HCT116 (cell line): ENCODE data around the gene DHCR24.

Source experiments
- CEBPB ChIP-seq: IDR thresholded peaks from 2 replicates; pipeline ENCODE4 v1.6.1; 2012; ENCODE audit warnings: low read depth
- CTCF ChIP-seq, 3 experiments: fragments of 200-600 bp in 1 of 3; sonication (generic) in 1 of 3; IDR thresholded peaks in 2 of 3; conservative IDR thresholded peaks in 1 of 3; 2 replicates each; pipeline ENCODE4 v1.5.1; 2012 to 2017; ENCODE audit warnings: low read depth in 2 of 3, low read length in 2 of 3, antibody characterized with exemption in 1 of 3, borderline replicate concordance in 1 of 3, control low read depth in 1 of 3, mild to moderate bottlenecking in 1 of 3, mixed read lengths in 1 of 3, mixed run types in 1 of 3, moderate library complexity in 1 of 3; ENCODE audit not compliant: insufficient read depth in 1 of 3
- EGR1 ChIP-seq: IDR thresholded peaks from 2 replicates; pipeline ENCODE4 v1.6.1; 2012; ENCODE audit warnings: low read depth
- ELF1 ChIP-seq: IDR thresholded peaks from 2 replicates; pipeline ENCODE4 v1.6.1; 2012; ENCODE audit warnings: low read depth, borderline replicate concordance
- EZH2 ChIP-seq: fragments of 200-600 bp; sonication (generic); IDR thresholded peaks from 2 replicates; pipeline ENCODE4 v1.6.1; 2017; ENCODE audit warnings: antibody characterized with exemption, mixed run types
- EZH2phosphoT487 ChIP-seq: fragments of 200-600 bp; IDR thresholded peaks from 2 replicates; pipeline ENCODE4 v1.6.1; 2018; ENCODE audit warnings: antibody characterized with exemption, borderline replicate concordance
- JUND ChIP-seq: IDR thresholded peaks from 2 replicates; pipeline ENCODE4 v1.6.1; 2012
- POLR2A ChIP-seq: IDR thresholded peaks from 2 replicates; pipeline ENCODE4 v1.7.0; 2011; ENCODE audit warnings: borderline replicate concordance; ENCODE audit not compliant: insufficient read depth, insufficient read length; ENCODE audit errors: extremely low read depth
- REST ChIP-seq: IDR thresholded peaks from 2 replicates; pipeline ENCODE4 v1.6.1; 2012; ENCODE audit warnings: low read depth
- SRF ChIP-seq: IDR thresholded peaks from 2 replicates; pipeline ENCODE4 v1.6.1; 2012; ENCODE audit warnings: low read depth
- TCF7L2 ChIP-seq: IDR thresholded peaks from 2 replicates; pipeline ENCODE4 v1.7.0; 2011; ENCODE audit warnings: borderline replicate concordance, inconsistent platforms; ENCODE audit not compliant: insufficient read depth, insufficient read length; ENCODE audit errors: extremely low read depth
- ZFX ChIP-seq: fragments of 450-650 bp; IDR thresholded peaks from 2 replicates; pipeline ENCODE4 v1.6.1; 2017
- ZNF274 ChIP-seq: fragments of 200-500 bp; sonication (Bioruptor generic); IDR thresholded peaks from 2 replicates; pipeline ENCODE4 v1.6.1; 2014; ENCODE audit warnings: mild to moderate bottlenecking, low read depth, low read length, inconsistent platforms

GRCh38 chr1:54819733-54820132, 67.3 kb downstream of the DHCR24 start:
- TF ChIP-seq ZFX (no peak), TCF7L2 (no peak), CTCF (IDR thresholded peaks at IDR 0.05 in 2 of 3, conservative IDR thresholded peaks at IDR 0.05 in 1 of 3; ENCODE audit: borderline replicate concordance in 1 of 3, insufficient read depth in 1 of 3, low read depth in 2 of 3, low read length in 2 of 3) (no peak), POLR2A (no peak), JUND (no peak), CEBPB (no peak), ZNF274 (no peak), EZH2phosphoT487 (no peak), SRF (no peak), EZH2 (no peak), ELF1 (no peak), EGR1 (no peak), REST (no peak)
